Activated T-cell treated with anti-CD3 and anti-CD28 coated beads, Interleukin-2, amount 50 U/mL, for 4 hours (primary cell): ENCODE data around the gene OR56A1. TPM values are rescaled to one million over a fixed set of nuclear protein-coding genes. Genes with fewer than 3 reads are reported as not detected.

ENCODE experiments used
- ATAC-seq, 2 donors: fragments of 200-7000 bp; cut with Tn5 transposase; one replicate each; pipeline ENCODE4 v1.10.0; 2021
- DNase-seq: peaks from one replicate; pipeline ENCODE4 v3.0.0-alpha.2; 2020
- H3K27me3 Mint-ChIP-seq: one replicate; pipeline ENCODE4 v1.8.0; 2021; ENCODE audit warnings: low read depth, mixed read lengths
- H3K36me3 Mint-ChIP-seq: one replicate; pipeline ENCODE4 v1.8.0; 2022; ENCODE audit warnings: mixed read lengths; ENCODE audit not compliant: insufficient read depth
- H3K4me1 Mint-ChIP-seq: one replicate; pipeline ENCODE4 v1.8.0; 2021; ENCODE audit warnings: low read depth, mixed read lengths
- H3K4me3 Mint-ChIP-seq: one replicate; pipeline ENCODE4 v1.8.0; 2021; ENCODE audit warnings: mild to moderate bottlenecking, moderate library complexity, mixed read lengths
- H3K9me3 Mint-ChIP-seq: one replicate; pipeline ENCODE4 v1.8.0; 2021; ENCODE audit warnings: mixed read lengths
- total RNA-seq, 3 donors: library from RNA; stranded (reverse); gene quantifications; one replicate each; pipeline ENCODE4 v1.2.1, GENCODE V29; 2021

Gene OR56A1
- total RNA-seq, 3 donors from 2014 or later, result not detected

GRCh38 chr11:6013042-6013441 lies 17.5 kb downstream of the OR56A1 start:
- ATAC-seq (no peak), DNase-seq (no peak)
- Mint-ChIP-seq H3K4me1 (no peaks in the 10 kb centered on the region), H3K4me3 (no peak overlapping the region), H3K27me3 (peaks cover 15% of the 10 kb centered on the region), H3K9me3 (peaks cover 20% of the 10 kb centered on the region), H3K36me3 (no peaks in the 10 kb centered on the region)

GRCh38 chr11:6012035-6012668 lies 18.4 kb downstream of the OR56A1 start:
- peaks cover 17% of the 10 kb centered on the region for H3K9me3 Mint-ChIP-seq
- no peak for DNase-seq
- no peaks in the 10 kb centered on the region for H3K4me1 Mint-ChIP-seq
- ATAC-seq, result no peak
- peaks cover 15% of the 10 kb centered on the region for H3K27me3 Mint-ChIP-seq
- no peak overlapping the region for H3K4me3 Mint-ChIP-seq
- H3K36me3 Mint-ChIP-seq, result no peaks in the 10 kb centered on the region

GRCh38 chr11:6006846-6007245 lies 23.7 kb downstream of the OR56A1 start, which contains the start of gene OR56A4:
TSS of gene OR56A4 (minus strand) at chr11:6006946. CDS start at chr11:6002992, 3,954 bp downstream.
- no peak for ATAC-seq
- no peaks in the 10 kb centered on the region for H3K9me3 Mint-ChIP-seq
- no peaks in the 10 kb centered on the region for H3K36me3 Mint-ChIP-seq
- no peak within 1 kb of the TSS for H3K4me3 Mint-ChIP-seq
- no peaks in the 10 kb centered on the region for H3K4me1 Mint-ChIP-seq
- peaks cover 12% of the 10 kb centered on the region for H3K27me3 Mint-ChIP-seq
- no peak for DNase-seq

GRCh38 chr11:6006395-6006794 lies 24.2 kb downstream of the OR56A1 start:
- no peaks in the 10 kb centered on the region for H3K9me3 Mint-ChIP-seq
- ATAC-seq (no peak), DNase-seq (no peak)
- peaks cover 8% of the 10 kb centered on the region for H3K27me3 Mint-ChIP-seq
- H3K36me3 Mint-ChIP-seq, result no peaks in the 10 kb centered on the region
- no peaks in the 10 kb centered on the region for H3K4me1 Mint-ChIP-seq
- H3K4me3 Mint-ChIP-seq, result no peak overlapping the region

GRCh38 chr11:6002202-6002699 lies 28.3 kb downstream of the OR56A1 start:
- no peaks in the 10 kb centered on the region for H3K9me3 Mint-ChIP-seq
- H3K36me3 Mint-ChIP-seq, result no peaks in the 10 kb centered on the region
- peaks cover 7% of the 10 kb centered on the region for H3K27me3 Mint-ChIP-seq
- DNase-seq (no peak), ATAC-seq (no peak)
- no peaks in the 10 kb centered on the region for H3K4me1 Mint-ChIP-seq
- H3K4me3 Mint-ChIP-seq, result no peak overlapping the region

- Mint-ChIP-seq H3K4me1 (no peaks in the 10 kb centered on the region), H3K9me3 (no peaks in the 10 kb centered on the region), H3K27me3 (peaks cover 11% of the 10 kb centered on the region), H3K36me3 (no peaks in the 10 kb centered on the region), H3K4me3 (no peak overlapping the region)
- no peak for DNase-seq
- ATAC-seq, result no peak
Measured at GRCh38 chr11:5994791-5995190, 35.8 kb downstream of the OR56A1 start.

GRCh38 chr11:5992604-5993251 lies 37.8 kb downstream of the OR56A1 start:
- no peak for DNase-seq
- Mint-ChIP-seq H3K27me3 (peaks cover 10% of the 10 kb centered on the region), H3K4me3 (no peak overlapping the region), H3K4me1 (no peaks in the 10 kb centered on the region), H3K36me3 (no peaks in the 10 kb centered on the region), H3K9me3 (no peaks in the 10 kb centered on the region)
- no peak for ATAC-seq

GRCh38 chr11:5992150-5992549 lies 38.4 kb downstream of the OR56A1 start:
- Mint-ChIP-seq H3K36me3 (no peaks in the 10 kb centered on the region), H3K9me3 (no peaks in the 10 kb centered on the region), H3K27me3 (peaks cover 10% of the 10 kb centered on the region), H3K4me1 (no peaks in the 10 kb centered on the region), H3K4me3 (no peak overlapping the region)
- no peak for DNase-seq
- no peak for ATAC-seq

- H3K27me3 Mint-ChIP-seq, result peaks cover 12% of the 10 kb centered on the region
- no peak overlapping the region for H3K4me3 Mint-ChIP-seq
- H3K4me1 Mint-ChIP-seq, result no peaks in the 10 kb centered on the region
- no peak for ATAC-seq
- no peaks in the 10 kb centered on the region for H3K9me3 Mint-ChIP-seq
- H3K36me3 Mint-ChIP-seq, result no peaks in the 10 kb centered on the region
- DNase-seq, result no peak
Measured at GRCh38 chr11:5989203-5989602, 41.4 kb downstream of the OR56A1 start.

GRCh38 chr11:5986885-5987284 lies 43.7 kb downstream of the OR56A1 start, which contains the start of gene OR52L1:
TSS of gene OR52L1 (minus strand) at chr11:5986985. CDS start at chr11:5986930, 55 bp downstream.
- no peaks in the 10 kb centered on the region for H3K4me1 Mint-ChIP-seq
- no peak for ATAC-seq
- DNase-seq, result no peak
- no peak within 1 kb of the TSS for H3K4me3 Mint-ChIP-seq
- H3K27me3 Mint-ChIP-seq, result peaks cover 18% of the 10 kb centered on the region
- no peaks in the 10 kb centered on the region for H3K9me3 Mint-ChIP-seq
- H3K36me3 Mint-ChIP-seq, result no peaks in the 10 kb centered on the region

- H3K36me3 Mint-ChIP-seq, result no peaks in the 10 kb centered on the region
- H3K9me3 Mint-ChIP-seq, result peaks cover 15% of the 10 kb centered on the region
- ATAC-seq (no peak), DNase-seq (no peak)
- no peaks in the 10 kb centered on the region for H3K4me1 Mint-ChIP-seq
- H3K27me3 Mint-ChIP-seq, result peaks cover 13% of the 10 kb centered on the region
- H3K4me3 Mint-ChIP-seq, result no peak overlapping the region
Measured at GRCh38 chr11:5983443-5983842, 47.1 kb downstream of the OR56A1 start.

GRCh38 chr11:5973530-5973929 lies 57.0 kb downstream of the OR56A1 start:
- Mint-ChIP-seq H3K4me1 (peaks cover 2% of the 10 kb centered on the region), H3K27me3 (peaks cover 2% of the 10 kb centered on the region), H3K9me3 (peaks cover 3% of the 10 kb centered on the region), H3K36me3 (no peaks in the 10 kb centered on the region), H3K4me3 (no peak overlapping the region)
- DNase-seq (no peak), ATAC-seq (no peak)
